AG09319 (cell line): ENCODE measurements around the gene TTYH2.

Experiments used
- DNase-seq: peaks from one replicate; pipeline ENCODE4 v3.0.0-alpha.2; 2010; ENCODE audit warnings: low read depth; ENCODE audit errors: extremely low read depth
- CTCF ChIP-seq: IDR thresholded peaks from 2 replicates; pipeline ENCODE4 v1.5.1; 2011; ENCODE audit warnings: low read depth, mild to moderate bottlenecking, inconsistent platforms, low read length, moderate library complexity

TTYH2 gene

GRCh38 chr17:74220946-74221818, 7.8 kb downstream of the TTYH2 start:
- no peak for DNase-seq
- TF ChIP-seq CTCF, result no peak

GRCh38 chr17:74222399-74222798, 9.0 kb downstream of the TTYH2 start:
- no peak for DNase-seq
- TF ChIP-seq CTCF, result no peak

GRCh38 chr17:74223901-74224300, 10.5 kb downstream of the TTYH2 start:
- no peak for TF ChIP-seq CTCF
- DNase-seq, result no peak

- no peak for TF ChIP-seq CTCF
- DNase-seq, result no peak
Observed at GRCh38 chr17:74224959-74225725, 11.8 kb downstream of the TTYH2 start.

GRCh38 chr17:74226252-74226651, 12.9 kb downstream of the TTYH2 start:
- DNase-seq, result no peak
- no peak for TF ChIP-seq CTCF

GRCh38 chr17:74227271-74228080, 14.1 kb downstream of the TTYH2 start:
- no peak for TF ChIP-seq CTCF
- no peak for DNase-seq
